NAMALWA (cell line): ENCODE results near the gene LDAH.
A peak's percentile ranks its signal among the peaks of the same experiment; 100 is the strongest.

Source experiments
- DNase-seq: peaks from one replicate; pipeline ENCODE4 v3.0.0-alpha.2; 2015; ENCODE audit warnings: low spot score

Gene LDAH

DNA sequence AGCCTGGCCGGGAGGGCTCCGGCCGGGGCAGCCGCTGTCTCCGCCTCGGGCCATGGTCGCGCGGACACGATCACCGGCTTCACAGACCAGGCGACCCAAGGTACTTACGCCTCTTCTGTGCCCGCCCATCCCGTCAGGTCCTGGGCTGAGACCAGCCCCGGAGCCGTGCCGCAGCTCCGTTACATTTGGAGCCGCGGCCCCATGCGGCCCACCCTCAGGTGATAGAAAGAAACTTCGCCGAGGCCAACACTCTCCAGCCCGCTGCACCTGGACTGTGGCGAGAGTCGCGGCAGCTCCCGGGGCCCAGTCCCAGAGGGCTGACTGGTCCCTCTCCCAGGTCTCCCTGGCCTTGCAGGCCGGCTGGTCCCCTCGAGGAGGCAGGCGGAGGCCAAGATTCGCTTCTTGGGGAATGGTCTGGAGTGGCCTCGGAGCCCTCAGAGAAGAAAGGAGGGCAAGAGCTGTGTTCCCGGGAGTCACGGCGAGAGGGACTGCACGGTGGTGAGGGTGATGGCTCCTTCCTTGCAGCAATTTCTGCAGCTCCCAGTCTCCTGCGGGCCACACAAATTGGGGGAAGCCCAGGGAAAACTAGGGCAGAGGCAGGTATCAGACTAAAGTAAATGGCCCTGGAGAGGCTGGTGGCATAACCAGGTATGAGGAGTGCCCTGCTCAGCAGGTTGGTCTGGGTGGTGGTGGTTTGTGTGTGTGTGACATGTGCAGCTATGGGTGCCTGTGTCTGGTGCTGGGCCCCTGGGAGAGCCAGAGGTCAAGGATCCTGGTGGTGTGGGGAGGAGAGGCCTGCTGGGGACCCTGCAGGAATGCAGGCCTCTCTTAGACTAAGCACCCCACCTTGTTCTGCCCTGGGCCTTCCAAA, 155.1 kb downstream of the LDAH start:
- no peak for DNase-seq

DNA sequence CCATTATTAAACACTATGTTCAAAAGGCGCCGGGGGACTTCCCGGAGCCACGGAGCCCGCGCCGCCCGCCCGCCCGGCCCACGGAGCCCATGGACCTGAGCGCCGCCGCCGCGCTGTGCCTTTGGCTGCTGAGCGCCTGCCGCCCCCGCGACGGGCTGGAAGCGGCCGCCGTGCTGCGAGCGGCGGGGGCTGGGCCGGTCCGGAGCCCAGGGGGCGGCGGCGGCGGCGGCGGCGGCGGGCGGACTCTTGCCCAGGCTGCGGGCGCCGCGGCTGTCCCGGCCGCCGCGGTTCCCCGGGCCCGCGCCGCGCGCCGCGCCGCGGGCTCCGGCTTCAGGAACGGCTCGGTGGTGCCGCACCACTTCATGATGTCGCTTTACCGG, 155.8 kb downstream of the LDAH start:
- DNase-seq, result no peak

DNA sequence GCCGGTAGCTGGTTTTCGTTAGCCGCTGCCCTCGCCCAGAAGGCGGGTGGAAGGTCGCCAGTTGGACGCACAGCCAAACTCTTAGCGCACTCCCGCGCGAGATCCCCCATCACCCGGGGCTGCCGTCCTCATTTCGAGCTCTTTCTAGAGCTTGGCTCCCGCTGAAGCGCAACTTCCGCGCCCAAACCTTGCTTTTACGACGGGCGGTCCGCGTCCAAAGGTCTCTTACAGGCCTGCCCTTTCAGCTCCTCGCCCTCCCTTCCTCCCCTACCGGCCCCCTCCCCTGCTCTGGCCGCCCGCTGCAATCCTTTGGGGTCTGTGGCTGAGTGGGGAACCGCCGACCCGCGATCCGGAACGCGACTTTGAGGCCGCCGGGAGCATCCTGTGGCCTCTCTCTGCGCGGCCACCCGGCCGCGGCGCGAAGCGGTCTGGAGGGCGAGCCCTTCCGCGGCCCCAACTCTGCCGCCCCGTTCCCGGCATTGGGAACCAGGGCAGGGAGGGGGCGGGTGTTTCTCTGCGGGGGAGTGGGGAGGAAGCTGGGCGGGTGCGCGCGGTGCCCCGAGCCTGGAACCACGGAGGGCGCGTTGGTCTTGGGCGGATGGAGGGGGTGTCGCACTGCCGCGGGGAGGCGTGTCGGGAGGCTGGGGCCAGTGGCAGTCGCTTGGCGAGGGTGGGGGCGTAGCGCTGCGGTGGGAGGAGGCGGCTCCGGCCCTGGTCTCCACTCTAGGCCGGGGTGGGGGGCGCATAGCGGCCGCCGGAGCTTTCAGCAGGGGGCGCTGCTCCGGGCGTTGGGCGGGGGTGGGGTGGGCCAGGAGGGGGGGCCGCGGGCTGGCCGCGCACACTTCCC, 156.4 kb downstream of the LDAH start, which contains the start of gene GDF7:
Gene GDF7 (plus strand): TSS at position 841 of the 847 bp plus-strand sequence. CDS start 96 bp downstream, outside the sequence.
- DNase-seq, result no peak

DNA sequence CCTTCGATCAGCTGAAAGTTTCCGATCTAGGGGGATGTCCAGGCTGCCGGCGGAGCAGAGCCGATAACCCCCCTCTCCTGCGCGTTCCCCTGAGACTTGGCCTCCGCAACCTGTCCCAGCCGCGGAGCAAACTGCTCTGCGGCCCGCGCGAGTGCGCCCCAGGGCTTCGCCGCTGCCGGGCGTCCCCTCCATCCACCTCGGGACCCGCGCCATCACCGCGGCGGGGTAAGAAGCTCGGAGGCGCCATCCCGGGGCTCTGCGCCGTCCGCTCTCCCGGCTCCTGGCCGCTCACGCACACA, 156.9 kb downstream of the LDAH start:
- no peak for DNase-seq

DNA sequence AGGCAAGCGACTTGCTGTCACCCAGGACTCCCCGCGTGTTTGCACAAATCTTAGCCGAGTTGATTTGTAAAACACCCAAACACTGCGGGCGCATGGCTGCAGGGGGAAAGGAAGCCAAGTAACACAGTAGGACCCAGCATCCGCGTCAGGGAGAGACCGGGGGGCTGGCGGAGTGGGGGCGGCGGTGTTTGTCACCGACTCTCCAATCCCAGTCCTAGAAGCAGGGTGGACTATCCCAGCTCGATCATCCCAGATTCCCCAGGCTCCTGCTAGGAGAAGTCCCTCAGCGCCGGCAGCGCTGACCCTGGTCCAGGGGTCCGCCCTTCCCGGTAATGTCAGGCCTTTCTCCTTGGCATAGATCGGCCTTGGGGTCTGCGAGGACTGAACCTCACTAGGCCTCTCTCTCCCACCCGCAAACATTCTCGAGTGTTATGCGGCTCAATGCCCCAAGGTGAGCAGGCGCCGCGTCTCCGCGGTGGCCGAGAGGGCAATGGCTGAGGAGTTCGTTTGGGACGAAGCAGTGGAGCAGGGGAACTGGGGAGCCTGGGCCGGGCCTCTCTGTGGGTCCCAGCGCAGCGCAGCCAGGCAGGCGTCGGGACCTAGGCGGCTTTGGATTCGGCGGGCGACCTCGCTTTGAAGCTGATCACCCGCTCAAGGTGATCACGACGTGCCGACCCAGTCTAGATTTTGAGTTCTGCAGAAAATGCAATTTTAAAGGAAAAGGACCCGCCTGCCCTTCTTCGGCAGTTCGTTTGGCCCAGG, 157.5 kb downstream of the LDAH start:
- DNase-seq, result no peak

DNA sequence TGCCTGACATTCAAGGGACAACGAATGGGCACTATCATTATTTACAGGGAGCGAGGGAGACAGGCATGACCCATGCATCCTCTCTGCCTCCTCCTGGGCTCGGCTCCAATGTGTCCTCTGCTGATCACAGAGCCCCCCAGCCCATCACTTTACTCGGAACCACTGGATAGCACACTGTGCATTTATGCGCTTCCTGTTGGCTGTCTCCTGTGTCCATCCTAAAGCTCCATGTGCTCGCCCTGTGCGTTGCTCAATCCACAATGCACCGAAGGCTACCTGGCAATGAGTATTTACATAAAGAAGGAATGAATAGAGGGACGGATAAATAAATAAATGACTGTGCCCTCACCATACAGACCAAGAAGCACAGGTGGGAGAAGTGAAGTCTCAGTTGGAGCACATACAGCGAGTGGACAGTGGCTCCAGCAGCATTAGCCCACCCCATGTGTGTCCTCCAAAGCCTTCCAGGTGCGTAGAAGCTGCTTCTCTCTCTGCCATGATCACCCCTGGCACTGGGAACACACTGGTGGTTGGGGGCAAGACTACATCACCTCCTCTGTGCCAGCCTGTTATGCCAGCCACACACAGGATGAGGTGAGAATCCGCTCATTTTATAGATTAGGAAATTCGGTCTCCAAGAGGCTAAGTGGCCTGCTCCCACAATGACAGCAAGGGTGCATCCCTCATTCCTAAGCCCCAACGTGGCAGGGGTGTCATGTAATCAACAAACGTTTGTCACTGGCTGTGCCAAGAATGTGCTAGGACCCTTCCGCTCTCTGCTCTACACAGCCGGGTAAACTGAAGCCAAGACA, 158.3 kb downstream of the LDAH start:
- DNase-seq, result no peak

DNA sequence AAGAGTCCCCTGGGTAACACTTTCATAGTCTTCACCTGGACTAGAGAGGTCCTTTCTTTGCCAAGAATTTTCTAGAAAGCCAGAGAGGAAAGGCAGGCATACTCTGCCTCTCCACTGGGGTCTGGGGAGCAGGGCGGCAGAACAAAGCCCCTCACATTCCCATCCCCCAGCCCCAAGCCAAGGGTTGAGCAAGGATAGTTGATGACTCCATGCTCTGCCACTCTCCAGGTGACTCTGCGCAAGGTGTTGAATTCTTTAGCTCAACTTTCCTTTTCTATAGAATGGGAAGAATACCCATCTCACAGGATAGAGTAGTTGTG, 158.9 kb downstream of the LDAH start:
- DNase-seq, result no peak

DNA sequence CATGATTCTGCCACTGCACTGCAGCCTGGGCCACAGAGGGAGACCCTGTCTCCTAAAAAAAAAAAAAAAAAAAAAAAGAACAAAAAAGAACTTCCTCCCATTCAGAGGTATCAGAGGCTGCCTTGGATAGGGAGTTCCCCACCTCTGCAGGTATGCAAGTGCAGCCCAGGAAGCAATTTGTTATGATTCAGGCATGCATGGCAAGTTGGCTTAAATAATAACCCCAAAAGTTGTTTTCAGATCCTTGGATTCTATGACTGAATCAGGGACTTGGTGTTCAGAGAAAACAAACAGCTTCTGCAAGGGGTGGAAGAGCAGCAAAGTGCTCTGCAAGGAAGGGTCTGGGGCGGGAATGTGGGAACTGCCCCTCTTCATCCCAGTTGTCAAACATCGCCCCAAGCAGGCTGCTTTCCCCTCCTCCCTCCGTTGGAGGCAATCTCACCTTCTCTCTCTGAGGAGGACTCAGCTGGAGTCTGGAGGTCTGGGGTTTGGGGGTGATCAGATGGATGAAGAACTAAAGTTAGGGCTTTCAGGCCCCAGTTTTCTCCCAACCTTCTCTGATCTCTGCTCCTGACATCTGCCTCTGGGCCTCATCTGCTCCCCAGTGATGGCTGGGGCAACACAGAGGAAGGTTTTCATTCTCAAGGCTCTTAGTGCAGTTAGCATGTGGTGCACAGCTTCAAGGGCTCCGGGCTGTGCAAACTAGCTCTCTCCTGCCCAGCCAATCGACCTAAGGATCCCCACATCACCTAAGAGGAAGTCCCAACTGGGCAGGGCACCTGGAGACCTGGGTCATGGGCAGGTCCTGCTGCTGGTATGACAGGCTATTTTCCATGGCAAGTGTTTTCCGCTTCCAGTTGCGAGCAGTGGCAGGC, 159.5 kb downstream of the LDAH start:
- no peak for DNase-seq

DNA sequence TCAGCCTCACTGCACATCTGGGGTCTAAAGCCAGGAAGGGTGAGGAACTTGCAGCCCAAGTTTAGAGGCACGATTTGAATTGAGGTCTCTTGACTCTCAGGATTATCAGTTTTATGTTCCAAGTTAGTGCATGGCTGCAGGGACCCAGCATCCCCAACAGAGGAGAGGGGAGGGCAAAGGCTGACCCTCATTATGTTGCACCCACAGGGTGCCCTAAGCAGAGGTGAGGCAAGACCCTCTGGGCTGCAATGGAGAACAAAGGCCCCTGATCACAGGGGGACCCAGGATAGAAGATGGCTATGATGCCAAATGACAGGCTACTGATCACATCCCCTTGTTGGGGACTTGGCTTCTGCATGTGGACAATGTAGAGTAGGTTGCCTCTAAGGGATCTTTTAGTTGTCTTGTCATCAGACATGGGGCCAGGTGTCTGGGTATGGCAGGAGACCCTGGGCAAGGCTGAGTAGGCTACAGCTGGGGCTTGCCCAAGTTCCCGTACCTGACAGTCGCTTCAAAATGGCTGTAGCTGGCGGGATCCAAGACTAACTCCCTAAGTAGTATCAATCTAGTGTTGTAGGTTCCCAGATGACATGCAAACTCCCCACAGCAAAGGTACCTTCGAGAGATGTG, 160.5 kb downstream of the LDAH start:
- no peak for DNase-seq

DNA sequence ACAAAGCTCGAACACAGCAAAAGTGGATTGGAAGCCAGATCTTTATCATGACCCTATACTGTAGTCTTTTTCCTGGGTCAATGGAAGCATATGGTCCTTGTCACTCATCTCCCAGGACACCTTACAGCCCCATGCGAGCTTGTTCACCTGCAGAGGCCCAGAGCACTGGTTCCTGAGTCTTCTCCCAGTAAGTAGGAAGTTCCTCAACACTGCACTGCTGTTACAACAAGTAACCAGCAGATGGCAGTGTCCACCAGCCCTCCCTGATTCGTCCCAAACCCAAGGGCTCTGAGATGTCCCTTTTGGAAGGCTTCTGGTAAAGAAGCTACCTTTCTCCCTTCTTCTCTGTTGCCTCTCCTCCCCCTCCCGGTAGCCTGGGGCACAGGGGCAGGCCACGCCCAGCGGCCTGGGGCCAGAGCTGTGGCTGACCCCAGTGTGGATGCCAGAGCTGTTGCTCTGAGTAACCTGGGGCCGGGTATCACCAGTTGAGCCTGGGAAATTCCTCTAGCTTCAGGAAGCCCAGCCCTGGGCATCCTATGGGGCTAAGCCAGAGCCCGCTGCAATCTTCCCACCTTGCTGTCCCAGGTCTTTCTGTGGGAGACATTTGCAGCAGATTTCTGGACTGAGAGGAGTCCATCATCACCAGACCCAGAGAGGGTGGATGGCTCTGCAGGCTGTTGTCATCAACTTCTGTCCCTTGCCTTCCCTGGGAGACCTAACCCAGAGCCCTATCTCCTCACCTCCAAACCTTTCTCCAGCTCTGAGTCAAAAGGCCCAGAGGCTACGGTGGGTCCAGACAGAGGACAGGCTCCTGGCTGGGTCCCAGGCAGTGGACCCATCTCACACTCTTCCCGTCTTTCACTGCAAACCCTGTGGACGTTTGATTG, 161.2 kb downstream of the LDAH start:
- DNase-seq, result peak; percentile 82

DNA sequence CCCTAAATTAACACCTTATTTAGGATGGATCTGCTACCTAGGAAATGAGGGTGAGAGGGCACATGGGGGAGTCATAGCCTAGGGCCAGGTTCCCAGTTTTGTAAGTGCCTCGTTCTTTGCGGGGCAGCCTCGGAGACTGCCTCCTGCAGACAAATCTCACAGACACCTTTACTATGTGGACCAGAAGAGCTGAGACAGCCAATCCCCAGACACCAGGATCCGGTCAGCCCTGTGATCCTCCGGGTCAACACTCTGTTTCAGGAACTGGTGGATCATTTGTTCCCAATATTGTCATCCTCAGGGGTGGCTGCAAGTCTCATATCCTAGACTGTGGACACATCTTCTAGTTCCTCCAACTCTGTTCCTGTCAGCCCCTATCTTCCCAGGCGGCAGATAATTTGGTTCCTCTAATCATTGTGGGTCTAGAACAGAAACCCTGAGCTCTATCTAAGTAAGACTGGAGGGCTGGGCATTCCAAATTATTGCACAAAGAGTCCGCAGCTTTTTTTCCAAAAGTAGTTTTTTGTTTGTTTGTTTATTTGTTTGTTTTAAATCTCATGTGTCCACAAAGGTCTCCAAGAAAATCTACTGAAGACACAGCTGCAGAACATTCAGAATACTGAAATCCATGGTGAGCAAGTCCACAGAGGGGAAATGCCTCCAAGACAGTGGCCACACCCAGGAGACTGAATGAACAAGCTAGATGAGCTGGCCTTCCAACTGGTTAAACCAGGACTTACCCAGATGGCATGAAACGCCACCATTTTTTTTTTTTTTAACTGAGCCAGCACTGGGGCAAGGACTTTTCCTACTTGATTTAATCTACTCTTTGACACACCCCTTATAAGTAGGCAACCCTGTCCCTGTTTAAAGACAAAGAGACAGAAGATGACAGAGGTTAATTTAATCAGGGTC, 162.1 kb downstream of the LDAH start:
- no peak for DNase-seq

DNA sequence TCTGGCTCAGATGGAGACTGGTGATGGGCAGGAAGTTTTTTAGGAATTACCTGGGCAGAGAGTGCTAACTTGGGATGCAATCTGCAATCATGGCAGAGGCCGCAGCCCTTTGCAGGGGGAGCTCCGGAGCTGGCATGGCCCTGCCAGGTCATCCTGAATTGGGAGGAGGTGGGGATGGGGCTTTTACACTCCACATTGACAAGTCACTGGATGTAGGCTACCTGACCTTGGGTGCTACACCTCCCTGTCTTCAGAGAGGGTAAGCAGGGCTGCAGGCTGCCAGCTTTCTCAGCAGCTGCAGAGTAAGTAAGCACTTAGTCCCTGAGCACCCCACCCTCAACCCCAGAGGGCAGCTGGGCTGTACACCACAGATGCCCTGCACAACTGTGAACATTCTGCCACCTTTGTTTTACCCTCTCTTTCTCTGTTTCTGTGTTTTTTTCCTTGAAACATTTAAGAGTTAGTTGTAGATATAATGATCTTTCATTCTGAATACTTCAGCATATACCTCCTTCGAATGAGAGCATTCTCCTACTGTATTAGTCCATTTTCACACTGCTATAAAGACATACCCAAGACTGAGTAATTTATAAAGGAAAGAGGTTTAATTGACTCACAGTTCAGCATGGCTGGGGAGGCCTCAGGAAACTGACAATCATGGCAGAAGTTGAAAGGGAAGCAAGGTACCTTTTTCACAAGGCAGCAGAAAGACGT, 165.2 kb downstream of the LDAH start:
- DNase-seq, result no peak

DNA sequence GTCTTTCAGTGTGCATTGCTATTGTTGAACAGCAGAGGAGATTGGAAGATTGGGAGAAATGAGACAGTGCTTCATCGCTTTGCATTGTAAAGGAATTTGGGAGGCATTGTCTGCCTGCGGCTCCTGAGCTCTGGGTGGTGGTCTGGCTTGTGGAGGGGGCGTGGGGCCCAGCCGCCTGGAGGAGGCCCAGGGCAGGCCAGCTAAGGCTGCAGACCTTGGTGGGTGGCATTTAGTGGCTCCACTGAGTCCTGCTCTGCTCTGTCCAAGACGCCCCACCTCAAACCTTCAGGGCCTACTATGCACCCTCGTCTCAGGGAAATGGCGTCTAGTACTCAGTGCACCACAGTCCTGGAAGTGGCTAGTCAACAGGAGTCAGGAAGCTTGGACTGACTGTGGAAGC, 166.3 kb downstream of the LDAH start:
- no peak for DNase-seq

DNA sequence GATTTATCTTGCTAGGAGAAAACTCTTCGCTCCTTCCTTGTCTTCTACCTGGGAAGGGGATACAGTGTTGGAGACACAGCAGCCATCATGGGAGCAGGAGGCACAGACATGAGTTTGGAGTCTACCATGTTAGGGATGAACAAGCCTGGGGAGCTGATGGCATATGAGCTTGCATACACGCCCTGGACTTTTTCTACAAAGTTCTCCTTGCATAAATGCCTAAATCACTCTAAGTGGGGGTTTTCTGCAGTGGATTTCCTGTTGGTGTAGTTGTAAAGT, 168.4 kb downstream of the LDAH start:
- DNase-seq, result no peak

DNA sequence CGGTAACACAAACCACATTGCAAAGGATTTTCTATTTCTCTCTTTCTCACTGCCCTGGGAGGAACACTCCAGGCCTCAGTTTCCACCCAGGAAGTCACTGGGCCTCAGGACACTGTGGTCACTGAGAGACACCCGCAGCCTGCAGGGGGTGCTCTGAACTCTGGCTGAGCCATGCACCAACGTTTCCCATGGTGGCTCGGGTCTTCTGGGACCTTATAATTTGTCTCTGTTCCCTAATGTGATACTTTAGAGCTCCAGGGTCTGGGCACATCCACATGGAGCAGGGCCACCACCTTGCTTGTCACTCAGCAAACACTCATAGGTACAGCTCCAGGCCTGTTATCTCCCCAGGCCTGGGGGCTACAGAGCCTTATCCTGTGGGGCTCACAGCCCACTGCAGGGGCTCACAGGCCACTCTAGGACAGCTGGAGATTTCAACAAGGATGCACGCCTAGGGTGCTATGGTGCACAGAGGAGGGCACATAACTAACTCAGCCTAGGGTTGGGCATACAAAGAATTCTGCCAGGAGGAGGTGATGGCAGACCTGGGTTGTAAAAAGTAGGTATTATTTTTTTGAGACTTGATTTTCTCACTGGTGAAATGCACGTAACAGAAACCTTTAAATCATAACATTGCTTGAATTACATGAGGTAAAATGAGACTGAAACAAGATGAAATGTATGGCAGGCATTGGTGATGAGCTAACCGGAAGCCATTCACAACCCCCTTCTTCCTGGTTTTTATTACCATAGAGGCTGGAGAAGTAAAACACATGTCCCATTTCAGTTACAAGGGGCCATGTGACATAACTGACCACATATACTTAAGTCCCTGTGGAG, 169.0 kb downstream of the LDAH start:
- DNase-seq, result no peak

DNA sequence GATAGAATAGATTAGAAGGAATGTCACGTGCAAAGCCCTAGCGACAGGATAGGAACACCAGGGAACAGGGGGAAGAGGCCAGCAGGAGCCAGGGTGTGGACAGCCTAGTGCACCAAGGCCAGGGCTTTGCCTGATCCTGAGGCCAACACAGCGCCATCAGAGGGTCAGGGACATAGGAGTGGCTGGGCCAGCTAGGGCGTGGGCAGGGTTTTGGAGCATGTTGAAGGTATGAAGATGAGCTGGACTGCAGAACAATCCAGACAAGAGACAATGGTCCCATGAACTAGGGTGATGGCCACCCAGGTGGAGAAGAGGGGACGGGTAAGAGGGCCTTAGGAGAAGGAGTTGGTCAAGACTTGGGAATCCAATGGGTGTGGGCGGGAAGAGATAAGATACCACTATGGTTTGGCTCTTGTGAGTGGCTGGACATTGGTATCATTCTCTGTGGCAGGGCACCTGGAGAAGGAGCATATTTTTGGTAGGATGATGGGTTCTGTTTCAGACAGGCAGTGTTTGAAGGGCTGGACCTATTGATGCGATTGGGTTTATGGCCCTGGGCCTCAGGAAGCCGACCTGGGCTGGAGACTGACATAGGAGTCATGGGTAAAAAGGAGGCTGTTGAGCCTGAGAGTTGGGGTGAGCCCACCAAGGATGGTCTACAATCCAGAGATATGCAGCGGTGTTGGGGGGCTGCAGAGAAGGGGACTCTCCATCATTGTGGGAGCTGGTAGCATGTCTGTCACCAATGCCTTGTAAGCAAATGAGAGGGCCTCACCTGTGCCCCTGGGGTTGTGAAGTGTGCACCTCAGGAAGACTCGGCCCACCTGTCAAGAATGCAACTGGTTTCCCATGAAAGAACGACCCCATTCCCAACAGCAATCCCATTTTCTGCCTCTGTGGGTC, 170.0 kb downstream of the LDAH start:
- no peak for DNase-seq
